Stimulated activated CD8-positive, alpha-beta memory T cell treated with anti-CD3 and anti-CD28 coated beads, Interleukin-7, amount 100 ng/mL, for 48 hours (primary cell): Measurements from ENCODE around the gene SMAD7.

Experiments used
- DNase-seq, 2 donors: peaks; one replicate each; pipeline ENCODE4 v3.0.0-alpha.2; 2020; ENCODE audit warnings: low read depth in 1 of 2; ENCODE audit errors: extremely low read depth in 1 of 2

Gene SMAD7

DNA sequence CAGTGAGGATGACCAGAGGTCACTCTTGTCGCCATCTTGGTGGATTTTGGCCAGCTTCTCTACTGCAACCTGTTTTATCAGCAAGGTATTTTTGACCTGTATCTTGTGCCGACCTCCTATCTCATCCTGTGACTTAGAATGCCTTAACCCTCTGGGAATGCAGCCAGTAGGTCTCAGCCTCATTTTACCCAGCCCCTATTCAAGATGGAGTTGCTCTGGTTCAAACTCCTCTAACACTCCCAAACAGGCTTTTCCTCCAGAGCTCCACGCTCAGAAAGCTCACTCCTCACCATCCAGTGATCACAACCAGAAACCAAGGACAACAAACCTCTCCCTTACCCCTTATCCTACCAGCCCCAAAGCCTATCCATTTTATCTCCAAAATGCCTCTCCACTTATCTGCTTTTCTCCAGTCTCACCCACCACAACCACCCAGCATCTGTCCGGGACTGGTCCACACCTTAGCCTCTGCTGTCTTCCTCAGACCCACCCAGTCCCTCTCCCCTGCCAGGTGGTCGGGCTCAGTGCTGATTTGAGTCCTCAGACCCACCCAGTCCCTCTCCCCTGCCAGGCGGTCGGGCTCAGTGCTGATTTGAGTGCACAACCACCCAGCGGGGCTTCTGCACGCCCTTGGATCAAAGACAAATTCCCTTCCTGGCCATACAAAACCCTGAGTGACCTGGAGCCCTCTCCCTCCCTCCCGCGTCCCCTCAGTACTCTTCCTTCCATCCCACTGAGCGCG is 11.7 kb upstream of the SMAD7 start:
- no peak for DNase-seq

DNA sequence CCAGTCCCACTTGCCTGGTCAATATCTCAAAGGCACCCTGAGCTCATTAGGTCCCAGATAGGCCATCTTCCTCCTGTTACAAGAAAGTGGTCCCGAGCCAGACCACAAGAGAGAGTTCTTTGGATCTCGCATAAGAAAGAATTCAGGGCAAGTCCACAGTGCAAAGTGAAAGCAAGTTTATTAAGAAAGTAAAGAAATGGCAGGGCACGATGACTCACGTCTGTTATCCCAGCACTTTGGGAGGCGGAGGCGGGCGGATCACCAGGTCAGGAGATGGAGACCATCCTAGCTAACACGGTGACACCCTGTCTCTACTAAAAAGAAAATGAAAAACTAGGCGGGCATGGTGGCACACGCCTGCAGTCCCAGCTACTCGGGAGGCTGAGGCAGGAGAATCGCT is 10.8 kb upstream of the SMAD7 start:
- no peak for DNase-seq

DNA sequence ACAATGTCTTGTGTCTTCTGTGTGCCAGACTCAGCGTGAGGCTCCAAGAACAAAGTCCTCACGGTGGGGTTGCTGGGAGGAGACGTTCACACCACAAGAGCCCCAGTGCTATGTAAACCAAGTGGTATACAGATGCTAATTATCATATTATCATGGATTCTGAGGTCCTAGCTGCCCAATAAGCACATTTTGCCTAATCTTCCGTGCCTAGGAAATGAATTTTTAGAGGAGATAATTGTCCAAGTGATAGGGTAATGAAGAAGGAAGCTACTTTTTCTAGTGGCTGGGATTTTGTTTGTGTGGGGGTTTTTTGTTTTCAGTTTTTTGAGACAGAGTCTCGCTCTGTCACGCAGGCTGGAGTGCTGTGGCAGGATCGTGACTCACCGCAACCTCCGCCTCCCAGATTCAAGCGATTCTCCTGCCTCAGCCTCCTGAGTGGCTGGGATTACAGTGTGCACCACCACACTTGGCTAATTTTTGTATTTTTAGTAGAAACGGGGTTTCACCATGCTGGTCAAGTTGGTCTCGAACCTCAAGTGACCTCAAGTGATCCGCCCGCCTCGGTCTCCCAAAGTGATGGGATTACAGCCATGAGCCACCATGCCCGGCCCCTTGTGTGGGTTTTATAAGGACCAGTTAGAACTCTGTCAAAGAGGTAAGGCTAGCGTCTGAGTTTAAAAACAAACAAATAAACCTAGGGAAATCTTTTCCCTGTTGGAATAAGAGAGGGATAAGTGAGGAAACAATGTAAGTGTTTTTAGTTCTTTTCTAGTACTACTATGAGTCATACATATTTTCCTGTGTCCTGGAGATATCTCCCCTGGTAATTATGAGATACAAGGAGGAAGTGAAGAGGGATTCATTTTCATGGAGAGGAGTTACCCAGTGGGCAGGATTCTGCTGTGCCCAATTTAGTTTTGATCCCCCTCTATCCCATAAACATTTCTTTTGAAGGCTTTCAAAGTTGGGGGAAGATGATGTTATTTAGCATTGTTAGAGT is 9.5 kb upstream of the SMAD7 start:
- DNase-seq, result no peak

DNA sequence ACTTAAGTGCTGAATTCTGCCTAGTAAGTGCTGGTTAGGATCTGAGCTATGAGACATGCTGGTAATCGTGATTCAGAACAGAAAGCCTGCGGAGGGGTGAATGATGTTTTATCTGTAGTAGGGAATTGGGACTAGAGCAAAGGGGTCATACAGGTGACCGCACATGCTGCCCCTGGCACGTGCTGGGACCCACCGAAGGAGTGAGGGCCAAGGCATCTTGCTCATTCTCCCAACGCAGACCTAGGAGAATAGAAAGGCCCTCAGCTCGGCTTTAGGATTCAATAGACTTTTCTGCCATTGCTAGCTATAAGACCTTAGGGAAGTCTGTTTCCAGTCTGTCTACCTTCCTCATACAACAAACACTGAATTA is 8.8 kb upstream of the SMAD7 start:
- DNase-seq, result no peak

DNA sequence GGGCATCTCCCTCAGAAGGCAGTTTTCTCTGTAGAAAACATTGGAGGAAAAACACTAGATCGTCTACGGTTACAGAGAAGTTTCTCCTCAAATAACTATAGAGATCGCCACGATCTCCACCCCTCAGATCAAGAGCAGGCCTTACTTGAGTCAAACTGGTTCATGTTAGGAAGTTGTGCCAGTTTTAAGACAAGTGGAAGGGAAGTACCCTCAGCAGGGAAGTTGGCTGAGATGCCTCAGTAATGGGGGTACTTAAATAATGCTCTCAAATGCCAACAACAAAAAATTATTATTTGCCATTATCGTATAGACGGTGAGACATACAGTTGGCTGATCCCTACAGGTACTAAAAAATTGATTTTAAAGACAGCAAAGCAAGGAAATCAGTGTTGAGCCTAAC is 8.2 kb upstream of the SMAD7 start:
- DNase-seq, result no peak

DNA sequence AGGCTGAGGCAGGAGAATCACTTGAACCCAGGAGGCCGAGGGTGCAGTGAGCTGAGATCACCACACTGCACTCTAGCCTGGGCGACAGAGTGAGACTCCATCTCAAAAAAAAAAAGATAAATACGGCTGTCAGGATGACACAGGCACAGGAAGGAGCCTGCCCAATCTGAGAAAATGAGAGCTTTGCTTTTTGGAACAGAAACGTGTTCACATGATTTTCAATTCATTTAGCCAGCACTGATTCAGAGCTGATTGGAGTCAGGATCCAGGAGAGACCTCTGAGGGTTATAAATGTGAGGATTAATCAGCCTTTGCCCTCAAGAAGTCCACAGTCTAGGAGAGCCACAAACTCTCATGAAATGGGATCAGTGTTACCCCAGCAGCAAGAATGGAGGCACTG is 6.9 kb upstream of the SMAD7 start:
- no peak for DNase-seq

DNA sequence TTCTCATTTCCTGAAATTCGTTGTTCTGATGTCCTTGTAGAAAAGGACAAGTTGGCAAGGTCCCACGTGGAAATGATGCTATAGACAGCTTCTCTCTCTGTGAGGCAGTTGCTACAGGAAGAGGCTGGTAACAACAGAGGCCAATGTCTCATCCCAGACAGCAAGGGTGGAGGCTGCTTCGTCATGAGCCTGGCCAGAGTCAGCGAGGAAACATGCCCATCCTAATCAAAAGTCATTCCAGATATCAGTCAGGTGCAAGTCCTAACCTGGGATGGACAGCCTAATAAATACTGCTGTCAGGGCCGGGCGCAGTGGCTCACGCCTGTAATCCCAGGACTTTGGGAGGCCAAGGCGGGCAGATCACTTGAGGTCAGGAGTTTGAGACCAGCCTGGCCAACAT is 6.4 kb upstream of the SMAD7 start:
- no peak for DNase-seq

DNA sequence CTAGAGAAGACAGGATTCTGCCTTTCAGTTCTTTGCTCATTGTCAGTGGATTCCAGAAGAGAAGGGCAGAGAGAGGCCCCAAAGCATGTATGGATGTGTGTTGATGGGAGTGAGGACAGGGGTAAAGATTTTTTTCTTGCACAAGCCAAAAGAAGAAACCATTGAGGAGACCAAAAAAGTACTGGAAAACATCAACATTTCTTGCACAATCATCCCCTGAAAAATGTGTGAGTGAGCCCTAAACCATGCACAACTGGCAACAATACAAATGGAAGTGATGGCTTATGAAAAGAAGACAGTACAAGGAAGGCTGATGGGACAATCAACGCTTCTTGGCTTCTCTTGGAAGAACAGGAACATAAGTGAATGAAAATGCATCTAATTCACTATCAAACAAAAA is 5.6 kb upstream of the SMAD7 start:
- DNase-seq, result no peak

DNA sequence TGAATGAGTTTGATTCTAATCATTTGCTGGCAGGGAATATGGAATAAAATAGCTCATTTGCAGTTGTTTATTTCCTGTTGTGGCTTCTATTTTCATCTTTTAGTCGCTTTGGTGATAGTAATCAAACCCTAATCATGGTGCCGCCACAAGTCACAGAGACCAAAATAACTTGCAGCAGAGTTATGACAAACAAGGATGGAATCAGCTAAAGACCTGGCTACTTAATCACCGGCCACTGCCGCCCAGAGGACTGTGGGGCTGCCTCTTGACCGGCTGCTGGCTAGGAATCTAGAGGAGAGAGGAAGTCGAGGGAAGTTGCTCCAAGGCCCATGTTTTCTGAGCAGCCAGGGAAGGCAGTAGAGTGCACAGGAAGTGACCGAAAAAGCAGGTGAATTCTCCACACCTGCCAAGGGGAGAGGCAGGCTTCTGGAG is 5.1 kb upstream of the SMAD7 start:
- no peak for DNase-seq

DNA sequence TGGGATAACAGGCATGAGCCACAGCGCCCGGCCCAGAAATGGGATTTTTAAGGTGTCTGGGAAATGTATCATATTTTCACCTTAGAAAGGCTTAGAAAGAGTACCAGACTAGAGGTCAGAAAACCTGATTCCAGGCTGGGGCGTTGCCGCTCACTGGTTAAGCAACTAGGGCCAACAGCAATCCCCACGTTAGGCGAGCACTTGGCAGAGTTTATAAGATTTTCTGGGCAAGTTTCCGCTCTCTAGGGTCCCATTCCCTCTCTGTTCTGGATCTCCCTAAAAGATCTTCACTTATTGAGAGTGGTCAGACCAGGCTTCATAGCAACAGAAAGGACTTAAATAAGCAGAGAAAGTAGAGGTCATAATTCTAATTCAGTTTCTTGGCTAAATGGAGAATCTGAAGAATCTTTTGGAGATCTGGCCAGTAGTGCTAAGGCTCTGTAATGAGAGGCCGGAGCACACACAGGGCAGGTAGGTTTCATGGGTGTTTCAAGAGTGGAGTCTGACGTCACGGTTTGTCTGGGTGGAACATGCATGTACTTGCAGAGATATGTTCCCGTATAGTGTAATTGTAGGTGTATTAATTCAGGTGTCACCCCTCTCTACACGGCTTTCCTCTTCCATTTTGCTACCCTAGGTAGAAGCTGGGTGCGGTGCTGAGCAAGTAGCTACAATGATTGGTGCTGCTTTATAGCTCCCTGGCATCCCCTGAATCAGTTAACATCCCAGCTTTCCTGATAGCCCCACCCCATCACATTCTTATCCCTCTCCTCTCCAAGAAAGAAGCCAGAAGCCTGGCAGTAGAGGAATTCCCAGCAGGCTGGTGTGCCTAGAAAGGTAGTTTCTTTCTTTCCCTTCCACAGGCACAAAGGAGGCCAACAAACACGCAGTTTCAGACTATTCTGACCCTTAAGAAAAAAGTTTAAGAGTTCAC is 4.4 kb upstream of the SMAD7 start:
- no peak for DNase-seq

DNA sequence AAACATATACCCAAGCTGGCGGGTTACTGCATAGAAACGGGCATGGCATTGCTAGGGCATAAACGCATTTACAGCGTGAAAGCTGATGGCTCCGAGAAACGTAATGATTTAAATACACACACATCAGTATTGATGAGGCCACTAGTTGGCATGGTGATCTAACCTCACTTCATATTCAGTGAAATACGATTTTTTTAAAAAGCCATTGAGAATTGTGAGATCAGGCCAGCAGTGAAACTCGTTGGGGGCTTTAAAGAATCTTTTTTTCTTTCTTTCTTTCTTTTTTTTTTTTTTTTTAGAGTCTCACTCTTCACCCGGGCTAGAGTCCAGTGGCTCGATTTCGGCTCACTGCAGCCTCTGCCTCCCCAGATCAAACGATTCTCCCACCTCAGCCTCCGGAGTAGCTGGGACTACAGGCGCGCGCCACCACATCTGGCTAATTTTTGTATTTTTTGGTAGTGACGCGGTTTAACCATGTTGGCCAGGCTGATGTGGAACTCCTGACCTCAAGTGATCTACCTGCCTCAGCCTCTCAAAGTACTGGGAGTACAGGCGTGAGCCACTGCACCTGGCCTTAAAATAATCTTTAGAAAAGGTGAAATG is 2.4 kb upstream of the SMAD7 start:
- no peak for DNase-seq

DNA sequence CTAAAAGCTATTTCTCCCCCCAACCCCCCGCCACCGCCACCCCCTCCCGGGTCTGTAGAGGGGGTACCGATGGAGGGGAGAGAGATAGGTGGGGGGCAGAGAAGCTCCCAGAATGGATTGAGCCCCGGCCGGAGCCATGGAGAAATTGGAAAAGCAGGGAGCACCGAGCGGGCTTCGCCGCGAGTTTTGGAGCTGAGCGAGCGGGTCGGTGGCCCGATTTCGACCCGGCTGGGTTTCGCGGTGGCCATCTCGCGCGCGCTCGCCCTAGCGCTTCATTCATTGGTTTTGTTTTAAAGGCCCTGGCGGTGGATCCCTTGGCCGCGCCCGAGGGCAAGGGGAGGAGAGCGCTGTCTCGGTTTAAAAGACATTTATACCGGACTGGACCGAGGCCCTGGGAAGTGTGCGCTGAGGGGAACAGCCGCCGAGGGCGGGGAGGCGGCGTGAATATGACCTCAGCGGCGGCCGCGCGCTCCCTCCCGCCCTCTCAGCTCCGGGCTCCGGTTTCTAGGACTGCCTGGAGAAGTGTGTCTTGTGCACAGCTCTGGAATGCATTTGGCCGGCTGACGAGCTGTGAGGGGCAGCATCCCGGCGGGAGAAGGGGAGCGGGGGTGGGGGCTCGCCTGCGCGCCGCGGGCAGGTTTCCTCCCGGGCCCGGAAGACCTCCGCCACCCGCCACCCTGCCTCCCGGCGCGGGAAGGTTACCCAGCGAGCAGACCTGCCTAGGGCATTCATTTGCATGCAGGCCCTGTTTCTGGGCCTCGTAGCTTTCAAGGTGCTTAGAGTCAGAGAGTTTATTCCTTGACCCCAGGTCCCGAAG is 1.7 kb upstream of the SMAD7 start:
- no peak for DNase-seq

DNA sequence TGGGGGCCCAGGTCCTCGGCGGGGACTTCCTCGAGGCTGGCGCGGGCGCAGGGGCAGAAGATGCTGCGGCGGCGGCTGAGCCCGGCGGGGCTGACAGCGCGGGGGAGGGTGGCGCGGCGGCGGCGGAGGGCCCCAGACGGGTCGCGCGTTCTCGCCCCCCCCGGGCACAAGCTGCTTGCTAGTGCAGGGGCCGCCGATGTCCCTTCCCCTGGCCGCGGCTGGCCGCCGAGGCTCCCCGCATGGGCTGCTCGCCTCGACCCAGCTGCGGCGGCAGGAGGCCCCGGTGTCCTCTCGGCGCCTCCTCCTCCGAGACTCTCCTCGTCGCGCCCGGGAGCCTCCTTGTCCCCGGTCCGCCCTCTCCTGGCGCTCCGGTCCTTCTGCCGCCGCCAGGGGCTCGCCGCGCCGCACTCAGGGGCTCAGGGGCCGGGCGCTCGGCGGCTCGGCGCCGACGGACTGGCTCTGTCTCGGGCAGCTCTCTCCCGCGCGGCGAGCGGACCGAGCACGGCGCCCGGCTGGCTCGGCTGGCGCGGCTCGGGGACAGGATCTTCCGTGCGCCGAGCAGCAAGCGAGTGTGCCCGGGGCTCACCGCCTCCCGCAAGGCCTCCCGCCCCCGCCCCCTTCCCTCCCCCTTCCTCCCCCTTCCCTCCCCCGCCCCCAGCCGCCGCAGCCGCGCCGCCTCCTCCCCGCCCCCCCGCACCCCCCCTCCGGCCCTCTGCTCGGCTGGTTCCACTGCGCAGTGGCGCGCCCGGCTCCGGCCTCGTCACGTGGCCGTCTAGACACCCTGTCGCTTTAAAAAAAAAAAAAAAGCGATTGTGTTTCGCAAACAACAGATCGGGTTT is 902 bp upstream of the SMAD7 start:
- peak; percentile 64 for DNase-seq

DNA sequence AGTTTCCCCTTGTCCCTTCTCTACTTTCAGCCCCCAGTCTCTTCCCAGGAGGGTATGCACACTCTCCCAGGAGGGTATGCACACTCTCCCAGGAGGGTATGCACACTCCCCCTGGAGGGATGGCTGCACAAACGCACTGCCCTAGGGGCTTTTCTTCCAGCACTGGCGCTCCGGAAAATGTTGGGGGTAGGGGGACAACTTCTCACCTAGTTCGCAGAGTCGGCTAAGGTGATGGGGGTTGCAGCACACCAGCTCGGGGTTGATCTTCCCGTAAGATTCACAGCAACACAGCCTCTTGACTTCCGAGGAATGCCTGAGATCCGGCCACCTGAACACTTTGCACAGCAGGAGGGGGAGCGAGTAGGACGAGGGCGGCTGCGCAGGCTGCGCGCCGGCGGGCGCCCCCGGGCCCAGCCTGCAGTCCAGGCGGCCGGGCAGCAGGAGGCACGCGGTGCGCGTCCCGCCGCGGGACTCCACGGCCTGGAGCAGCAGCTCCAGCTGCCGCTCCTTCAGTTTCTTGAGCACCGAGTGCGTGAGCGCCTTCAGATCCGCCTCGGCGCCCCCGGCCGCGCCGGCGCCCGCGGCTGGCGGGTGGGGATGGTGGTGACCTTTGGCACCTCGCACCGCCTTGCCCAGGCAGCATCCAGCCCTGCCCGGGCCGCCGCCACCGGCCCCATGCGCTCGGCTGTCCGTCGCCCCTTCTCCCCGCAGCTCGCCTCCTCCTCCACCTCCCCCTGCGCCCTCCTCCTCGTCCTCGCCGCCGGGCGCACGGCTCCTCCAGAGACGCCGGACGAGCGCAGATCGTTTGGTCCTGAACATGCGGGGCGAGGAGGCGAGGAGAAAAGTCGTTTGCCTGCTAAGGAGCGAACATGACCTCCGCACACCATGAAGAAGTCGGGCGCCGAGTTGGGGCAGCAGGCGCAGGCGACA is 894 bp downstream of the SMAD7 start:
- DNase-seq, result no peak

DNA sequence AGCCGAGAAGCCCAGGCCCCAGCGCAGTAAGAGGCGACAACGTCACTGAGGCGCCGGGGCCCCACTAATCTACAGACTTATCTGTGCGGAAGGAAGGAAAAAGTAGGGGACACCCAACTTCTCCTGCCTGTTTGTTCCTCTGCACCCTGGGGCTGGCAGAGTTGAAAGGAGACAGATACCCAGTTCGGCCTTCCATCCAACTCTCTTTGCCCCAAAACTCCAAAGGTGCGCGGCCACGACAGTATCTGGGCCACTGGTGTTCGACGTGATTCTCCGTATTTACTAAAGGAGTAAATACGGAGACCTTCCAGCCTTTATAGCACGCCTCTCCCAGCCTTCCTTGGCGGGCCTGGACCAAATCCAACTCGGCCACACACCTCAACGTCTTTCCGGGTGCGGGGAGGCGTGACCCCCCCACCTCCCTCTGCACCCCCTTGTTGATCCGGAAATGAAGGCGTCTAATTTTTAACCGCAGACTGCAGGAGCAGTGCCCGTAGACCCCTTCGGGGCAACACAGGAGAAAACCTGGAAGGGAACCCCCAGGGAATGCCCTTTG is 1.6 kb downstream of the SMAD7 start:
- no peak for DNase-seq

DNA sequence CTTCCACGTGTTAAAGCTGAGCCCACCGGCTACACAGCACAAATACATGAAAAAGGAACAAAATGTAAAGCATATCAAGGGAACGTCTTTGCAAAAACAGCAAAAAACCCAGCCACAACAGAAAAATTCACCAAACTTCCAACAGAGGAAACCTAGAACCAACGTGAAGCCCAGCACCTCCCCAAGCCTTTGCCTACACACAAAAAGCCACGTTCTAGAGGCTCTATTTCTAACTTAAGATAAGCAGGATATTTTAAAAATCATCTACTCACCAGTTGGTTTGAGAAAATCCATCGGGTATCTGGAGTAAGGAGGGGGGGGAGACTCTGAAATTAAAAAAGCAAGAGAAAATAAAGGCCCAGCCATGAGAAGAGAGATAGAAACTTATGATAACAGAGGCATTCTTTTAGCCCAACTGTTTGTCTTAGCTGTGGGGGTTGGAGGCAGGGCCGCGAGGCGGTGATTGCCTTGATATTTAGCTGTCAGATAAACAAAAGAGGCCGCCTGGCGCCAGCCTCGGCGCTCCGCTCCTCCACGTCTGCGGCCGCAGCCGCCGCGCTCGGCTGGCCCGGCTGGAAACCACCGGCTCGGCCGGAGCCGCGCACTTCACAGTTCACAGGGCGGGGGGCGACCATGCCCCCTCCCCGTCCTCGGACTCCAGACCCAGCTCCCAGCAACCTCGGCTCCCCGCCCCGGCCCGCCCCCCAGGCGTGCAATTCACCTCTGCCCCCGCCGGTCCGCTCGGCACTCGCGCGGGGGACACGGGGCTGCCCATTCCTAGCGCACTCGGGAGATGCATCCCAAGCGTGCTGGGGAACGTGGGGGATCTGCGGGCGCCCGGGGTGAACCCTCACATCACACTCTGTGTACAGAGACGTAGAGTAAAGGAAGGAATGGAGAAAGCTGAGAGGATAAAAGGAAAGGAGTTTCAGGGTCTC is 2.4 kb downstream of the SMAD7 start:
- no peak for DNase-seq
